ENCODE measurements around the gene PLEKHF1. TPM values are rescaled to one million over a fixed set of nuclear protein-coding genes. Genes with fewer than 3 reads are reported as not detected.

The PLEKHF1 gene
- total and polyA plus RNA-seq, 2 of the 8 experiments (the other 6 are each of a cell fraction or from before 2014, with no cell fraction given): 11.1 to 18.4 TPM

GRCh38 chr19:29662604-29663404, 2.5 kb upstream of the PLEKHF1 start:
- H3K9ac ChIP-seq (replicated peaks in 1 of 4; ENCODE audit: extremely low read depth in 1 of 4, low read depth in 3 of 4, low read length in 3 of 4): no peak overlapping the region
- no peak overlapping the region for H2BK120ac ChIP-seq (replicated peaks; ENCODE audit: low read depth, low read length)
- no peaks in the 10 kb centered on the region for H4K20me1 ChIP-seq (replicated peaks in 1 of 2; ENCODE audit: control insufficient read depth in 1 of 2, insufficient read depth in 2 of 2, low read length in 2 of 2)
- 0 out of 2 replicates have a peak overlapping the region, but pooled peaks have one; percentile 8 for H2BK15ac ChIP-seq (ENCODE audit: low read length)
- H3K36me3 ChIP-seq (ENCODE audit: control insufficient read depth in 2 of 4, insufficient read depth in 4 of 4, low read length in 3 of 4): no peaks in the 10 kb centered on the region
- peaks cover 0 to 15% (median 12%) of the 10 kb centered on the region in 4 experiments; a peak in 6 of 7 replicates for H3K4me1 ChIP-seq (replicated peaks in 1 of 4; ENCODE audit: control insufficient read depth in 3 of 4, insufficient read depth in 4 of 4, low read length in 3 of 4)
- ChIA-PET CTCF (ENCODE audit: partially characterized antibody) (interaction anchor here (0.9 to 4.0 kb wide), 5 partner anchors 9 to 52 kb away, joined by 3 to 20 read pairs (median 6); no protein-coding TSS in a partner anchor), POLR2A (ENCODE audit: partially characterized antibody) (no interaction called here)
- H3K9me3 ChIP-seq (ENCODE audit: insufficient read depth in 2 of 2, low read depth in 1 of 2, low read length in 1 of 2): no peaks in the 10 kb centered on the region
- H4K8ac ChIP-seq (ENCODE audit: extremely low read depth, insufficient read depth, low read length): no peak overlapping the region
- H2BK12ac ChIP-seq (ENCODE audit: low read depth, low read length): peak overlapping the region; percentile 19; the same call in 1 of the 2 replicates
- no peak overlapping the region for H3K27ac ChIP-seq (ENCODE audit: low read depth, low read length)
- no peak overlapping the region for H2BK5ac ChIP-seq (ENCODE audit: low read depth, low read length)
- FAIRE-seq: no peak
- H3K14ac ChIP-seq (ENCODE audit: insufficient read length): no peak overlapping the region
- H4K5ac ChIP-seq (ENCODE audit: insufficient read length, low read depth, low read length): no peak overlapping the region
- H3K23me2 ChIP-seq (ENCODE audit: low read depth, low read length): peaks cover 13% of the 10 kb centered on the region
- 0 out of 2 replicates have a peak overlapping the region, but pooled peaks have one; percentile 53 for H2AK5ac ChIP-seq (ENCODE audit: low read depth, low read length)
- TF ChIP-seq E2F6 (IDR thresholded peaks at IDR 0.05): no peak
- TF ChIP-seq BCL11A (IDR thresholded peaks at IDR 0.05; ENCODE audit: low read depth in 2 of 2, low read length in 2 of 2): no peak
- no peak for TF ChIP-seq JUN (IDR thresholded peaks at IDR 0.05; ENCODE audit: low read depth, low read length)
- no peak overlapping the region for H4K91ac ChIP-seq (replicated peaks; ENCODE audit: insufficient read length, low read length)
- 90% methylated on average over 17 of the region's 17 CpGs; no CpG with 5 or more reads in 1 of the 2 experiments for WGBS, 2 experiments (ENCODE audit: extremely low coverage in 1 of 2, insufficient coverage in 1 of 2, insufficient read length in 1 of 2, insufficient replicate concordance in 2 of 2, low coverage in 1 of 2, low lambda C conversion rate in 2 of 2, missing lambda C conversion rate in 1 of 2)
- peaks cover 0 to 10% (median 1%) of the 10 kb centered on the region in 4 experiments; a peak in 4 of 7 replicates for H3K27me3 ChIP-seq (replicated peaks in 1 of 4; ENCODE audit: control insufficient read depth in 3 of 4, extremely low read depth in 1 of 4, insufficient read depth in 3 of 4, low read length in 3 of 4)
- no peak overlapping the region for H3K56ac ChIP-seq (replicated peaks; ENCODE audit: insufficient read length, low read depth, low read length)
- no peak overlapping the region for H3K4ac ChIP-seq (replicated peaks; ENCODE audit: insufficient read length, low read depth, low read length)
- no peak overlapping the region for H3K18ac ChIP-seq (ENCODE audit: extremely low read depth, low read length)
- peaks cover 4% of the 10 kb centered on the region; the same call in 1 of the 2 replicates for H3K79me1 ChIP-seq (ENCODE audit: low read depth, low read length)
- H3K79me2 ChIP-seq (ENCODE audit: control insufficient read depth in 1 of 2, insufficient read depth in 2 of 2, low read length in 2 of 2): peaks cover 0 to 4% of the 10 kb centered on the region in 2 experiments; a peak in 1 of 4 replicates
- no peak overlapping the region for H3K4me3 ChIP-seq (ENCODE audit: extremely low read depth in 1 of 4, insufficient read depth in 2 of 4, low read depth in 3 of 4, low read length in 4 of 4)
- H3K4me2 ChIP-seq (ENCODE audit: insufficient read depth in 1 of 2, low read depth in 2 of 2, low read length in 2 of 2): no peak overlapping the region
- DNase-seq (ENCODE audit: low read depth in 1 of 2, low spot score in 2 of 2): no peak
- no peak overlapping the region for H2AFZ ChIP-seq (ENCODE audit: low read length)
- H2BK20ac ChIP-seq (ENCODE audit: low read length): no peak overlapping the region
- H3K23ac ChIP-seq (ENCODE audit: insufficient read length): no peak overlapping the region

Data from H1 (cell line).